C1 segment of cervical spinal cord (tissue), 14 donors: ENCODE measurements around the gene ZNF77.
"Not testable (repeated sequence)": the region's sequence is repeated elsewhere in the genome, so short reads cannot be mapped to it uniquely, and the experiment has no call there.

Source experiments
- DNase-seq, 14 donors: peaks; one replicate each; lab custom pipeline; 2025; lab: John Stamatoyannopoulos, UW

The ZNF77 gene

GRCh38 chr19:2944775-2945574 lies at the start of gene ZNF77:
Gene ZNF77, minus strand, starts transcription at chr19:2944971. Its CDS starts 131 bp downstream, at chr19:2944840.
- DNase-seq, result peak; percentile 90 to 99 (median 96)

- DNase-seq, result no peak
Measured at GRCh38 chr19:2993579-2993978, 48.8 kb upstream of the ZNF77 start.

GRCh38 chr19:2992958-2993357 lies 48.2 kb upstream of the ZNF77 start:
- DNase-seq, result no peak

- DNase-seq, result not testable (repeated sequence)
Measured at GRCh38 chr19:2992333-2992732, 47.6 kb upstream of the ZNF77 start.

GRCh38 chr19:2989236-2989946 lies 44.6 kb upstream of the ZNF77 start:
- DNase-seq, result no peak

GRCh38 chr19:2988568-2988967 lies 43.8 kb upstream of the ZNF77 start:
- DNase-seq, result no peak

GRCh38 chr19:2987797-2988196 lies 43.0 kb upstream of the ZNF77 start:
- no peak for DNase-seq

GRCh38 chr19:2986951-2987524 lies 42.3 kb upstream of the ZNF77 start:
- no peak for DNase-seq

- no peak for DNase-seq
Measured at GRCh38 chr19:2984215-2984528, 39.4 kb upstream of the ZNF77 start.

- DNase-seq, result peak in 8 of 14 donors; percentile 9 to 78 (median 30)
Measured at GRCh38 chr19:2983351-2984214, 38.8 kb upstream of the ZNF77 start.

GRCh38 chr19:2982983-2983350 lies 38.2 kb upstream of the ZNF77 start:
- peak in 11 of 14 donors; percentile 9 to 78 (median 35) for DNase-seq

- DNase-seq, result no peak
Measured at GRCh38 chr19:2982561-2982960, 37.8 kb upstream of the ZNF77 start.

GRCh38 chr19:2981898-2982297 lies 37.1 kb upstream of the ZNF77 start:
- no peak for DNase-seq

GRCh38 chr19:2978772-2979171 lies 34.0 kb upstream of the ZNF77 start:
- DNase-seq, result no peak

- DNase-seq, result no peak
Measured at GRCh38 chr19:2978166-2978767, 33.5 kb upstream of the ZNF77 start.

GRCh38 chr19:2977746-2978138 lies 33.0 kb upstream of the ZNF77 start:
- no peak for DNase-seq

- DNase-seq, result peak; percentile 61 to 93 (median 84)
Measured at GRCh38 chr19:2977001-2977745, 32.4 kb upstream of the ZNF77 start, which contains the start of gene TLE6. Gene TLE6, plus strand, starts transcription at chr19:2977564. Its CDS starts 670 bp downstream, at chr19:2978234.

- DNase-seq, result peak in 1 of 14 donors; percentile 32
Measured at GRCh38 chr19:2976609-2977000, 31.8 kb upstream of the ZNF77 start.

GRCh38 chr19:2974342-2975041 lies 29.7 kb upstream of the ZNF77 start:
- DNase-seq, result no peak

- DNase-seq, result no peak
Measured at GRCh38 chr19:2973229-2973628, 28.5 kb upstream of the ZNF77 start.
